MM.1S (cell line): Measurements from ENCODE around the gene ENTPD2.

Source experiments
- DNase-seq: peaks from one replicate; pipeline ENCODE4 v3.0.0-alpha.2; 2015
- H2AFZ ChIP-seq: fragments of 300-600 bp; sonication (generic); 2 replicates; pipeline ENCODE4 v1.6.0; 2016; ENCODE audit warnings: antibody characterized with exemption, low read length
- H3F3A ChIP-seq: fragments of 300-600 bp; sonication (generic); 2 replicates; pipeline ENCODE4 v1.6.1; 2016; ENCODE audit warnings: mild to moderate bottlenecking, antibody characterized with exemption, low read length, moderate library complexity, mixed read lengths; ENCODE audit not compliant: insufficient read depth
- H3K27ac ChIP-seq: fragments of 300-600 bp; sonication (generic); 2 replicates; pipeline ENCODE4 v1.5.1; 2016; ENCODE audit warnings: mild to moderate bottlenecking, low read length
- H3K27me3 ChIP-seq: fragments of 300-600 bp; sonication (generic); replicated peaks from 2 replicates; pipeline ENCODE4 v1.6.0; 2016; ENCODE audit warnings: low read length; ENCODE audit not compliant: insufficient read depth
- H3K36me3 ChIP-seq: fragments of 300-600 bp; sonication (generic); replicated peaks from 2 replicates; pipeline ENCODE4 v1.6.1; 2016; ENCODE audit warnings: mild to moderate bottlenecking, low read length, mixed read lengths; ENCODE audit not compliant: insufficient read depth
- H3K4me1 ChIP-seq: fragments of 300-600 bp; sonication (generic); 2 replicates; pipeline ENCODE4 v1.6.1; 2016; ENCODE audit warnings: low read length, mixed read lengths
- H3K4me2 ChIP-seq: fragments of 300-600 bp; sonication (generic); 2 replicates; pipeline ENCODE4 v1.6.0; 2016; ENCODE audit warnings: low read depth, low read length
- H3K4me3 ChIP-seq: fragments of 300-600 bp; sonication (generic); 2 replicates; pipeline ENCODE4 v1.5.1; 2016; ENCODE audit warnings: low read length, mixed read lengths
- H3K79me2 ChIP-seq: fragments of 300-600 bp; sonication (generic); 2 replicates; pipeline ENCODE4 v1.6.1; 2016; ENCODE audit warnings: mixed run types, low read length, mixed read lengths
- H3K9ac ChIP-seq: fragments of 300-600 bp; sonication (generic); 2 replicates; pipeline ENCODE4 v1.6.1; 2016; ENCODE audit warnings: low read length, mixed read lengths
- H3K9me2 ChIP-seq: fragments of 300-600 bp; sonication (generic); replicated peaks from 2 replicates; pipeline ENCODE4 v1.6.1; 2016; ENCODE audit warnings: mild to moderate bottlenecking, low read length, mixed read lengths; ENCODE audit not compliant: insufficient read depth
- H3K9me3 ChIP-seq: fragments of 300-600 bp; sonication (generic); replicated peaks from 2 replicates; pipeline ENCODE4 v1.6.1; 2016; ENCODE audit warnings: mild to moderate bottlenecking, low read length, mixed read lengths; ENCODE audit not compliant: insufficient read depth
- H4K20me1 ChIP-seq: fragments of 300-600 bp; sonication (generic); 2 replicates; pipeline ENCODE4 v1.6.1; 2016; ENCODE audit warnings: mild to moderate bottlenecking, low read length, moderate library complexity, mixed read lengths; ENCODE audit not compliant: insufficient read depth
- EZH2 ChIP-seq: fragments of 300-600 bp; sonication (generic); optimal IDR thresholded peaks from 2 replicates; pipeline ENCODE3; 2017; ENCODE audit warnings: low read depth, mild to moderate bottlenecking, antibody characterized with exemption, low read length, mixed read lengths
- EZH2phosphoT487 ChIP-seq: fragments of 300-600 bp; sonication (generic); IDR thresholded peaks from 2 replicates; pipeline ENCODE4 v1.6.1; 2018; ENCODE audit warnings: antibody characterized with exemption, low read length
- TF ChIP-seq, protein P1 (sequence below): fragments of 300-600 bp; sonication (generic); IDR thresholded peaks from 2 replicates; pipeline ENCODE4 v1.5.1; 2016; ENCODE audit warnings: antibody characterized with exemption, low read length, mixed read lengths

Gene ENTPD2

DNA sequence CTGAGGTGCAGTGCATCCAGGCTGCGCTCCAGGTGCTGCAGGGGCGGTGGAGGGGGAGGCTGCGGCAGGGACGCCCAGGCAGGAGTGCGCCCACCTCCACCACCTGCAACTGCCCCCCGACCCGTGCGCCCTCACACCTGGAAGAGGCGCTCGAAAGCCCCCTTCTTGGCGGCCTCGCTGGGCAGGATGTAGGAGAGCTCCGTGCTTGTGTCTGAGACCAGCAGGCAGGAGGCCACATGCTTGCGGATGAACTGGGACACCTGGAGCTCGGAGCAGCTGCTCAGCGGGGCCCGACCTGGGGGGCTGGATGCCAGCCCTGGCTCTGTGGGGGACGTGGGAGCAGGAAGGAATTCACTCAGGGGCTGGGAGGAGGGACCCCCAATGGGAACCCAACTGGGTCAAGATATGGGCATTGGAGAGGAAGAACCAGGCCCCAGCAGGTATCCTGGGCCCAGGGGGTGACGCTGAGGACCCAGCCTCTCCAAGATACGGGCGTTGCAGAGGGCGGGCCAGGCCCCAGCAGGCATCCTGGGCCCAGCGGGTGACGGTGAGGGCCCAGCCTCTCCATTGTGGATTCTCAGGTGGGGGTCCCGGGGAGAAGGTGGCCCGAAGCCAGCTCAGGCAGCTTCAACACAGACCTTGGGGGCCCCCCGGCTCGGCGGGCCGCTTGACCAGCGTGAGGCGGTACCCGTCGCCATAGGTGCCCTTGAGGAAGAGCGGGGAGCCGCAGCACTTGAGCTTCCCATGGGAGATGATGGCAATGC, 38.9 kb downstream of the ENTPD2 start:
- Histone ChIP-seq H3K36me3 (no peaks in the 10 kb centered on the region), H3F3A (no peaks in the 10 kb centered on the region), H2AFZ (no peak overlapping the region), H3K27me3 (peaks cover 42% of the 10 kb centered on the region), H3K4me1 (no peaks in the 10 kb centered on the region), H3K9me3 (no peaks in the 10 kb centered on the region), H4K20me1 (no peaks in the 10 kb centered on the region), H3K9ac (no peak overlapping the region), H3K79me2 (no peaks in the 10 kb centered on the region), H3K4me3 (no peak overlapping the region), H3K27ac (no peak overlapping the region), H3K9me2 (no peaks in the 10 kb centered on the region), H3K4me2 (no peak overlapping the region)
- DNase-seq: no peak
- no peak for TF ChIP-seq EZH2phosphoT487
- TF ChIP-seq EZH2: no peak
- TF ChIP-seq, protein P1, sequence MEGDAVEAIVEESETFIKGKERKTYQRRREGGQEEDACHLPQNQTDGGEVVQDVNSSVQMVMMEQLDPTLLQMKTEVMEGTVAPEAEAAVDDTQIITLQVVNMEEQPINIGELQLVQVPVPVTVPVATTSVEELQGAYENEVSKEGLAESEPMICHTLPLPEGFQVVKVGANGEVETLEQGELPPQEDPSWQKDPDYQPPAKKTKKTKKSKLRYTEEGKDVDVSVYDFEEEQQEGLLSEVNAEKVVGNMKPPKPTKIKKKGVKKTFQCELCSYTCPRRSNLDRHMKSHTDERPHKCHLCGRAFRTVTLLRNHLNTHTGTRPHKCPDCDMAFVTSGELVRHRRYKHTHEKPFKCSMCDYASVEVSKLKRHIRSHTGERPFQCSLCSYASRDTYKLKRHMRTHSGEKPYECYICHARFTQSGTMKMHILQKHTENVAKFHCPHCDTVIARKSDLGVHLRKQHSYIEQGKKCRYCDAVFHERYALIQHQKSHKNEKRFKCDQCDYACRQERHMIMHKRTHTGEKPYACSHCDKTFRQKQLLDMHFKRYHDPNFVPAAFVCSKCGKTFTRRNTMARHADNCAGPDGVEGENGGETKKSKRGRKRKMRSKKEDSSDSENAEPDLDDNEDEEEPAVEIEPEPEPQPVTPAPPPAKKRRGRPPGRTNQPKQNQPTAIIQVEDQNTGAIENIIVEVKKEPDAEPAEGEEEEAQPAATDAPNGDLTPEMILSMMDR: no peak

DNA sequence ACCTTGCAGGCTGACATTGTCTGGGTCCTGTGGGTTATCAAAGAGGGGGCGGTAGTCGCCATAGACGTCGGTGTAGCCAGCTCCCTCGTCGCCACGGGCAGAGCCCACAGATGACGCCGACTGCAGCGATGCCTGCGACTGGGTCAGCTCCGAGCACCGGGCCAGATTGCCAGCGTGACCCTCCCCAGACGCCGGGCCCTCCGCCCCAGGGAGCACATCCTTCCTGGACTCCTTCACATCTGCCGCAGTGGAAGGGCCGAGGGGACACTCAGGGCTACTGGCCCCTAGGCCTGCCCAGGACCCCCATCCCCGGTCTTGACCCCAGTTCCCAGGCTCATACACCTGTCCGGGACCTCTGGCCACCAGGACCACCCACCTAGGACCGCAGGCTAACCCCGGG, 39.7 kb downstream of the ENTPD2 start:
- DNase-seq: no peak
- TF ChIP-seq, protein P1: no peak
- TF ChIP-seq EZH2: no peak
- no peak for TF ChIP-seq EZH2phosphoT487
- Histone ChIP-seq H3K9me3 (no peaks in the 10 kb centered on the region), H4K20me1 (no peaks in the 10 kb centered on the region), H3F3A (no peaks in the 10 kb centered on the region), H3K9ac (no peak overlapping the region), H3K27ac (no peak overlapping the region), H3K4me1 (no peaks in the 10 kb centered on the region), H3K27me3 (peaks cover 34% of the 10 kb centered on the region), H3K79me2 (no peaks in the 10 kb centered on the region), H3K4me3 (no peak overlapping the region), H3K9me2 (no peaks in the 10 kb centered on the region), H3K4me2 (no peak overlapping the region), H2AFZ (no peak overlapping the region), H3K36me3 (no peaks in the 10 kb centered on the region)

DNA sequence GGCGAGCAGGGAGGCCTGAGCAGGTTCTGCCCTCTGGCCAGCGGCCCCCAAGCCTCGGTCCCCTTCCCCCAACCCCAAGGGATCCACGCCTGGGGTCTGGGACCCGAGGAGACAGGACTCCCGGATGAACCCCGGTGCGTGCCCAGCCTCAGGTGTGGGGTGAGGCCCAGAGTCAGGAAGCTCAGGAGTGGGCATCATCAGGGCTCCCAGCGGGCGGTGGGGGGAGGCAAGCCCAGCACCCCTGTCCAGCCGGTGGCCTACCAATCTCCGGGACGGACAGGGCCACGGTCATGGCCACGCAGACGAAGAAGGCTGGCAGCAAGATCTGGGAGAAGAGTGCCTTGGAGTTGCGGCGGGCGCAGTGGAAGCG, 40.3 kb downstream of the ENTPD2 start:
- H3K9ac ChIP-seq: no peak overlapping the region
- DNase-seq: no peak
- H3K27ac ChIP-seq: no peak overlapping the region
- H3K79me2 ChIP-seq: no peaks in the 10 kb centered on the region
- TF ChIP-seq EZH2: no peak
- no peak for TF ChIP-seq EZH2phosphoT487
- TF ChIP-seq, protein P1: no peak
- H3K4me3 ChIP-seq: no peak overlapping the region
- no peak overlapping the region for H3K4me2 ChIP-seq
- H3K4me1 ChIP-seq: no peaks in the 10 kb centered on the region
- no peaks in the 10 kb centered on the region for H3K9me3 ChIP-seq
- H3K9me2 ChIP-seq: no peaks in the 10 kb centered on the region
- no peak overlapping the region for H2AFZ ChIP-seq
- peaks cover 29% of the 10 kb centered on the region for H3K27me3 ChIP-seq
- no peaks in the 10 kb centered on the region for H3K36me3 ChIP-seq
- H4K20me1 ChIP-seq: no peaks in the 10 kb centered on the region
- no peaks in the 10 kb centered on the region for H3F3A ChIP-seq
